OCI-LY1 (cell line): ENCODE results near the gene SEMA3B.

ENCODE experiments used
- H2AFZ ChIP-seq: fragments of 200-600 bp; sonication (generic), shearing (Covaris generic); 2 replicates; pipeline ENCODE4 v1.6.0; 2014; ENCODE audit warnings: antibody characterized with exemption, mild to moderate bottlenecking, low read length
- H3F3A ChIP-seq: fragments of 200-600 bp; sonication (generic), shearing (Covaris generic); 2 replicates; pipeline ENCODE4 v1.6.0; 2014; ENCODE audit warnings: mild to moderate bottlenecking, antibody characterized with exemption, low read length, moderate library complexity; ENCODE audit not compliant: insufficient read depth
- H3K27ac ChIP-seq: fragments of 200-600 bp; sonication (generic); 2 replicates; pipeline ENCODE4 v1.5.1; 2014; ENCODE audit warnings: low read length, mixed run types, mild to moderate bottlenecking, low read depth; ENCODE audit not compliant: poor library complexity, severe bottlenecking
- H3K27me3 ChIP-seq: fragments of 200-600 bp; sonication (generic); 2 replicates; pipeline ENCODE4 v1.6.0; 2014; ENCODE audit warnings: antibody characterized with exemption, mild to moderate bottlenecking, low read length, moderate library complexity; ENCODE audit not compliant: insufficient read depth
- H3K36me3 ChIP-seq: fragments of 200-600 bp; sonication (generic); 2 replicates; pipeline ENCODE4 v1.6.1; 2014; ENCODE audit warnings: mild to moderate bottlenecking, antibody characterized with exemption, low read length, moderate library complexity, mixed read lengths; ENCODE audit not compliant: insufficient read depth
- H3K4me1 ChIP-seq: fragments of 200-600 bp; sonication (generic); 2 replicates; pipeline ENCODE4 v1.5.1; 2014; ENCODE audit warnings: mild to moderate bottlenecking, low read length, moderate library complexity; ENCODE audit not compliant: insufficient read depth, severe bottlenecking
- H3K4me2 ChIP-seq: fragments of 200-600 bp; sonication (generic), shearing (Covaris generic); 2 replicates; pipeline ENCODE4 v1.6.1; 2014; ENCODE audit warnings: low read length
- H3K4me3 ChIP-seq: fragments of 200-600 bp; sonication (generic); 2 replicates; pipeline ENCODE4 v1.5.1; 2014; ENCODE audit warnings: low read length, low read depth, mild to moderate bottlenecking, mixed read lengths; ENCODE audit not compliant: poor library complexity, severe bottlenecking
- H3K79me2 ChIP-seq: fragments of 200-600 bp; shearing (Covaris generic); 2 replicates; pipeline ENCODE4 v1.6.1; 2016; ENCODE audit warnings: mixed run types, low read length, mixed read lengths; ENCODE audit not compliant: insufficient read depth
- H3K9ac ChIP-seq: fragments of 200-600 bp; sonication (generic), shearing (Covaris generic); 2 replicates; pipeline ENCODE4 v1.6.1; 2014; ENCODE audit warnings: mild to moderate bottlenecking, low read length, mixed read lengths
- H3K9me2 ChIP-seq: fragments of 200-600 bp; sonication (generic), shearing (Covaris generic); 2 replicates; pipeline ENCODE4 v1.6.1; 2014; ENCODE audit warnings: low read depth, mild to moderate bottlenecking, low read length, mixed read lengths
- H3K9me3 ChIP-seq: fragments of 200-600 bp; shearing (Covaris generic); 2 replicates; pipeline ENCODE4 v1.6.1; 2014; ENCODE audit warnings: low read length, mixed read lengths
- H4K20me1 ChIP-seq: fragments of 200-600 bp; sonication (generic), shearing (Covaris generic); 2 replicates; pipeline ENCODE4 v1.6.0; 2016; ENCODE audit warnings: mild to moderate bottlenecking, low read length; ENCODE audit not compliant: insufficient read depth
- EZH2 ChIP-seq: fragments of 200-600 bp; sonication (generic), shearing (Covaris generic); IDR thresholded peaks from 2 replicates; pipeline ENCODE4 v1.8.0; 2017; ENCODE audit warnings: borderline replicate concordance, mixed run types, mild to moderate bottlenecking, antibody characterized with exemption, low read length, moderate library complexity, mixed read lengths
- TF ChIP-seq, protein P1 (sequence below): fragments of 200-600 bp; sonication (generic), shearing (Covaris generic); IDR thresholded peaks from 2 replicates; pipeline ENCODE4 v1.5.1; 2017; ENCODE audit warnings: mild to moderate bottlenecking, antibody characterized with exemption, low read length, moderate library complexity, mixed read lengths

Gene SEMA3B

DNA sequence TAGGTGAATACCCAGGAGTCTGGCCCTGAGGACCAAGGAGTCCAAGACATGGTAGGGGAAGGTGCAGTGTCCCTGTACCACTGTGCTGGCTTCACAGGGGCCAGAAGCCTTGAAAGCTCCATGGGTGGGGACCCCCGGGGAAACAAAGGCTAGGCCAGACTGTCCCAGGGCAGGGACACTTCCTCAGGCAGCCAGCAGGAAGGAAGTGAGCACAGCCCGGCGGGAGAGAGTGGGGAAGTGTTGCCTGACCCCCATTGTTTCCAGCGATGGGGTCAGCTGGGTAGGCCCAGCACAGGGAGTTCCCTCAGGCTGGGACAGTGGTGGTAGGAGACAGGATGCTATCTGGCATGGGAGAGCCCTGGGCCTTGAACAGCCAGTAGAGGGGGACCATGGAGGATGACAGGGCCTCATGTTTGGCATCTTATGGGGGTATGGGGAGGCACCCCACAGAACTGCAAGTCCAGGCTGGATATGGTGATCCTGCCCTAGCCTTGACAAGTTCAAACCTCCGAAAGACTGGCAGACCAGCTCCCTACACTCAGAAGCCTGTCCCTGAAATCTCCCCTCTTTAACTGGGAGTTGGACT is 54.8 kb downstream of the SEMA3B start:
- Histone ChIP-seq H3F3A (no peaks in the 10 kb centered on the region), H4K20me1 (no peaks in the 10 kb centered on the region), H3K4me1 (peaks cover 42% of the 10 kb centered on the region), H2AFZ (no peak overlapping the region), H3K27me3 (no peaks in the 10 kb centered on the region), H3K79me2 (peaks cover 7% of the 10 kb centered on the region; the same call in 1 of the 2 replicates), H3K9me3 (no peaks in the 10 kb centered on the region), H3K4me2 (no peak overlapping the region), H3K4me3 (no peak overlapping the region), H3K9ac (no peak overlapping the region), H3K36me3 (peaks cover 10% of the 10 kb centered on the region; the same call in 1 of the 2 replicates), H3K9me2 (no peaks in the 10 kb centered on the region), H3K27ac (no peak overlapping the region)
- no peak for TF ChIP-seq EZH2
- TF ChIP-seq, protein P1, sequence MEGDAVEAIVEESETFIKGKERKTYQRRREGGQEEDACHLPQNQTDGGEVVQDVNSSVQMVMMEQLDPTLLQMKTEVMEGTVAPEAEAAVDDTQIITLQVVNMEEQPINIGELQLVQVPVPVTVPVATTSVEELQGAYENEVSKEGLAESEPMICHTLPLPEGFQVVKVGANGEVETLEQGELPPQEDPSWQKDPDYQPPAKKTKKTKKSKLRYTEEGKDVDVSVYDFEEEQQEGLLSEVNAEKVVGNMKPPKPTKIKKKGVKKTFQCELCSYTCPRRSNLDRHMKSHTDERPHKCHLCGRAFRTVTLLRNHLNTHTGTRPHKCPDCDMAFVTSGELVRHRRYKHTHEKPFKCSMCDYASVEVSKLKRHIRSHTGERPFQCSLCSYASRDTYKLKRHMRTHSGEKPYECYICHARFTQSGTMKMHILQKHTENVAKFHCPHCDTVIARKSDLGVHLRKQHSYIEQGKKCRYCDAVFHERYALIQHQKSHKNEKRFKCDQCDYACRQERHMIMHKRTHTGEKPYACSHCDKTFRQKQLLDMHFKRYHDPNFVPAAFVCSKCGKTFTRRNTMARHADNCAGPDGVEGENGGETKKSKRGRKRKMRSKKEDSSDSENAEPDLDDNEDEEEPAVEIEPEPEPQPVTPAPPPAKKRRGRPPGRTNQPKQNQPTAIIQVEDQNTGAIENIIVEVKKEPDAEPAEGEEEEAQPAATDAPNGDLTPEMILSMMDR, result no peak

DNA sequence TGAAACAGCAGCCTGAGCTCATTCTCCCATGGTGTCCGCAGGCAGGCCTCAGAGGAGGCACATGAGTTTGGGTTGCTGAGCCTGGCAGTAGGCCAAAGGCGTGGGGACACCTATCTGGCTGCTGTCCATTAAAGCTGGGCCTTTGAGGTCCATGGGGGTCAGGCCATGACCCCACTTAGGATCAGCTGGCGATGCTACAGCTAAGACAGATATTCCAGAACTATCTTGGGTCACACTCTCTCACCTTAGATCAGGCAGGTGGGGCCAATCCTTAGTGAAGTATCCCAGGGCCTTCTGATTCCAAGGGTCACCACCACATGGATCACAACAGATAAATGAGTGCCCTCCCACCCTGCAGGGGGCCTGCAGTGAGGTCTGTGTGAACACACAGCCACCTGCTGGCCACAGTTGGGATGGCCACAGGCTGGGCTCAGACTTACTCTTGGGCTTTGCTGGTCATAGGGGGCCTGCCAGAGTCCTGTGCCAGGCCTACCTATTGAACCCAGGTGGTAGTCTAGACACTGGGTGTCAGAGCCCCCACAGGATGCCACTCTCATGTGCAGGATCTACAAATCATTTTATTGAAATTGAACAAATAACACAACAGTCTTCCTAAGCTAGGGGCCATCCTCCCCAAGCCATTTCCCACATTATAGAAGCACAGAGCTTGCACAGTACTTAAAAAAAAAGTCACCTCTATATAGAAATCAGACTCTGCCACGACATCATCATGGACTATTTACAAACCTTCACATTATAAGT is 55.6 kb downstream of the SEMA3B start:
- no peak overlapping the region for H2AFZ ChIP-seq
- H3K4me1 ChIP-seq, result peaks cover 40% of the 10 kb centered on the region
- H3K9me3 ChIP-seq, result no peaks in the 10 kb centered on the region
- no peaks in the 10 kb centered on the region for H3K27me3 ChIP-seq
- TF ChIP-seq, protein P1, result peak; percentile 90
- no peak for TF ChIP-seq EZH2
- H3F3A ChIP-seq, result no peaks in the 10 kb centered on the region
- peaks cover 14% of the 10 kb centered on the region; the same call in 1 of the 2 replicates for H3K36me3 ChIP-seq
- H4K20me1 ChIP-seq, result no peaks in the 10 kb centered on the region
- no peak overlapping the region for H3K4me3 ChIP-seq
- no peaks in the 10 kb centered on the region for H3K9me2 ChIP-seq
- no peak overlapping the region for H3K27ac ChIP-seq
- peaks cover 7% of the 10 kb centered on the region; the same call in 1 of the 2 replicates for H3K79me2 ChIP-seq
- H3K9ac ChIP-seq, result no peak overlapping the region
- H3K4me2 ChIP-seq, result no peak overlapping the region

DNA sequence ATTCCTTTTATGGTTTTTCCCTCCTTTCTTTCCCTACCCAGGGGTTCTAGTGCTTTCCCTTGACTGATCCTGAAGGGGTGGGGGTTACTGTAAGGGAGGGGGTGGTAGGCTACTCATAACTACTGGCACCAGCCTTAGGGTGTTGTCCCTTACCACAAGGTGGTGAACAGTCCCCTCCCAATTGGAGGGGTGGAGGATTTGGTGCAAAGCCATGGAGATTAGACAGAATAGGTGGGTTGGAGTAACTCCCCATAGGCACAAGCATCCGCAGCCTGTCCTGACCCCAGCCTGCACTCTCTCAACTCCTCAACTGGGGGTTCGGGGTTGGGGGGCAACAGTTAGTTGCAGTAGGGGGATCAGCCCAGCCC is 56.1 kb downstream of the SEMA3B start:
- Histone ChIP-seq H3K27ac (no peak overlapping the region), H3K36me3 (peaks cover 20% of the 10 kb centered on the region; the same call in 1 of the 2 replicates), H3K9ac (no peak overlapping the region)

More for the DNA sequence above, 56.1 kb downstream of the SEMA3B start:
- Histone ChIP-seq H3K79me2 (peaks cover 7% of the 10 kb centered on the region; the same call in 1 of the 2 replicates), H3K27me3 (no peaks in the 10 kb centered on the region), H3F3A (no peaks in the 10 kb centered on the region), H2AFZ (no peak overlapping the region), H3K9me2 (no peaks in the 10 kb centered on the region), H3K4me3 (no peak overlapping the region), H3K4me2 (no peak overlapping the region), H4K20me1 (no peaks in the 10 kb centered on the region), H3K9me3 (no peaks in the 10 kb centered on the region), H3K4me1 (peaks cover 39% of the 10 kb centered on the region)
- TF ChIP-seq EZH2, result no peak
- TF ChIP-seq, protein P1, result no peak
